Mesenchymal stem cell (in vitro differentiated cells and primary cell): ENCODE data around the gene SGIP1.

ENCODE experiments used
- DNase-seq: peaks from one replicate; pipeline ENCODE4 v3.0.0-alpha.2; 2013
- H2AFZ ChIP-seq: one replicate; pipeline ENCODE4 v1.6.1; 2013; ENCODE audit warnings: low read depth, mild to moderate bottlenecking, control low read depth, inconsistent platforms, low read length, moderate library complexity
- H2AK5ac ChIP-seq: 2 replicates; pipeline ENCODE4 v1.6.1; 2013; ENCODE audit warnings: low read length, moderate library complexity, mild to moderate bottlenecking, inconsistent platforms; ENCODE audit not compliant: severe bottlenecking
- H2BK120ac ChIP-seq: one replicate; pipeline ENCODE4 v1.6.1; 2013; ENCODE audit warnings: low read depth, mild to moderate bottlenecking, inconsistent platforms, low read length, moderate library complexity
- H2BK12ac ChIP-seq, 2 experiments: one replicate each; pipeline ENCODE4 v1.6.1; 2013; ENCODE audit warnings: inconsistent platforms in 2 of 2, low read length in 2 of 2, mild to moderate bottlenecking in 2 of 2, moderate library complexity in 2 of 2, control low read depth in 1 of 2
- H2BK15ac ChIP-seq: one replicate; pipeline ENCODE4 v1.6.1; 2013; ENCODE audit warnings: mild to moderate bottlenecking, low read depth, inconsistent platforms; ENCODE audit not compliant: poor library complexity, severe bottlenecking
- H2BK5ac ChIP-seq: 2 replicates; pipeline ENCODE4 v1.6.1; 2013; ENCODE audit warnings: low read depth, mild to moderate bottlenecking, low read length, control low read depth, inconsistent platforms; ENCODE audit not compliant: poor library complexity, severe bottlenecking
- H3K14ac ChIP-seq, 2 experiments: one replicate each; pipeline ENCODE4 v1.6.1; 2013; ENCODE audit warnings: inconsistent platforms in 2 of 2, low read length in 2 of 2, control low read depth in 1 of 2, mild to moderate bottlenecking in 1 of 2, moderate library complexity in 1 of 2
- H3K18ac ChIP-seq, 2 experiments: one replicate each; pipeline ENCODE4 v1.6.1; 2013; ENCODE audit warnings: inconsistent platforms in 2 of 2, low read length in 2 of 2, control low read depth in 1 of 2, low read depth in 1 of 2, mild to moderate bottlenecking in 1 of 2
- H3K23ac ChIP-seq, 2 experiments: one replicate each; pipeline ENCODE4 v1.6.1; 2013; ENCODE audit warnings: inconsistent platforms in 2 of 2, low read length in 2 of 2, mild to moderate bottlenecking in 2 of 2, moderate library complexity in 2 of 2, control low read depth in 1 of 2
- H3K27ac ChIP-seq: 2 replicates; pipeline ENCODE4 v1.5.1; 2013; ENCODE audit warnings: mild to moderate bottlenecking, moderate library complexity, low read length, control low read depth, inconsistent platforms; ENCODE audit not compliant: poor library complexity, severe bottlenecking
- H3K27me3 ChIP-seq, 2 experiments: 2 replicates each; pipeline versions ENCODE4 v1.6.1 to v1.7.0; 2013; ENCODE audit warnings: low read length in 2 of 2, mild to moderate bottlenecking in 2 of 2, moderate library complexity in 2 of 2, control low read depth in 1 of 2, inconsistent platforms in 1 of 2; ENCODE audit not compliant: control insufficient read depth in 1 of 2, insufficient read depth in 1 of 2
- H3K36me3 ChIP-seq, 2 experiments: 2 replicates each; pipeline versions ENCODE4 v1.6.1 to v1.7.0; 2013; ENCODE audit warnings: low read length in 2 of 2, control low read depth in 1 of 2, inconsistent platforms in 1 of 2, low read depth in 1 of 2, mild to moderate bottlenecking in 1 of 2; ENCODE audit not compliant: insufficient read depth in 2 of 2, control insufficient read depth in 1 of 2
- H3K4ac ChIP-seq, 2 experiments: one replicate each; pipeline ENCODE4 v1.6.1; 2013; ENCODE audit warnings: inconsistent platforms in 2 of 2, low read length in 2 of 2, mild to moderate bottlenecking in 2 of 2, moderate library complexity in 2 of 2, control low read depth in 1 of 2, low read depth in 1 of 2
- H3K4me1 ChIP-seq: 2 replicates; pipeline ENCODE4 v1.6.1; 2013; ENCODE audit warnings: low read depth, low read length, control low read depth; ENCODE audit not compliant: control insufficient read depth, insufficient read depth
- H3K4me2 ChIP-seq: 2 replicates; pipeline ENCODE4 v1.6.1; 2013; ENCODE audit warnings: low read length, mild to moderate bottlenecking, inconsistent platforms; ENCODE audit not compliant: poor library complexity, severe bottlenecking
- H3K4me3 ChIP-seq, 2 experiments: 2 replicates each; pipeline versions ENCODE4 v1.5.1 to v1.7.0; 2013; ENCODE audit warnings: low read length in 2 of 2, mild to moderate bottlenecking in 2 of 2, control low read depth in 1 of 2, low read depth in 1 of 2; ENCODE audit not compliant: insufficient read depth in 1 of 2
- H3K79me1 ChIP-seq: replicated peaks from 2 replicates; pipeline ENCODE4 v1.6.1; 2013; ENCODE audit warnings: mild to moderate bottlenecking, control low read depth, low read length, inconsistent platforms; ENCODE audit not compliant: poor library complexity, severe bottlenecking
- H3K9ac ChIP-seq: 2 replicates; pipeline ENCODE4 v1.7.0; 2013; ENCODE audit warnings: mild to moderate bottlenecking, low read length, moderate library complexity
- H3K9me3 ChIP-seq: 2 replicates; pipeline ENCODE4 v1.7.0; 2013; ENCODE audit warnings: mild to moderate bottlenecking, low read length; ENCODE audit not compliant: control insufficient read depth
- H4K8ac ChIP-seq: one replicate; pipeline ENCODE4 v1.6.1; 2013; ENCODE audit warnings: inconsistent platforms, mild to moderate bottlenecking, low read length, moderate library complexity
- H4K91ac ChIP-seq: one replicate; pipeline ENCODE4 v1.6.1; 2013; ENCODE audit warnings: mild to moderate bottlenecking, low read length, inconsistent platforms
- WGBS: methylation state at CpG from one replicate; pipeline ENCODE4 v1.1.7; 2013; ENCODE audit warnings: mixed read lengths; 5-methylcytosine and 5-hydroxymethylcytosine counted together

SGIP1 gene

DNA sequence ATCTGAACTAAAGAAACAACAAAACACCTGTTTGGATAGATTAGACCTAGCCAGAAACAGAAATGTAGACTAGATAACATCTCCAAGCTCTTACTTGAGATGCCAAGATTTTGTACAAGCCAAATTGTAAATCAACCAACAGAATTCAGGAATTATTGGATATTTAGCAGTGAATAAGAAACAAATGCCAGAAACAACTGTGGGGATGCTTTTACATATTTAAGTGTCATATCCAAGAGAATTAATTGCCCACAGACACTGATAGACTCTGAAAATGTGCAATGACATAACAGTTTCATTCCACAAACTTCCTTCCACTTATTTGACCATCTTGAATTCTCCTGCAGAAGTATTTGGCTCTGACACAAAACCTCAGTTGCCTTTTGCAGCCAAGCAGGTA, 92.3 kb downstream of the SGIP1 start:
- no peak overlapping the region for H3K4me2 ChIP-seq
- H3K4ac ChIP-seq = no peak overlapping the region
- no peak overlapping the region for H2BK5ac ChIP-seq
- H3K9me3 ChIP-seq = no peaks in the 10 kb centered on the region
- peaks cover 8 to 10% of the 10 kb centered on the region in 2 experiments for H3K36me3 ChIP-seq
- H2AK5ac ChIP-seq = no peak overlapping the region
- no peak overlapping the region for H3K9ac ChIP-seq
- no peak overlapping the region for H3K4me3 ChIP-seq
- H2BK120ac ChIP-seq = no peak overlapping the region
- H4K91ac ChIP-seq = no peak overlapping the region
- H3K4me1 ChIP-seq = no peaks in the 10 kb centered on the region
- H3K14ac ChIP-seq = no peak overlapping the region
- no peak overlapping the region for H2AFZ ChIP-seq
- H2BK12ac ChIP-seq = no peak overlapping the region
- peak overlapping the region; percentile 8 to 43 for H3K18ac ChIP-seq
- H3K23ac ChIP-seq = no peak overlapping the region
- no peaks in the 10 kb centered on the region for H3K27me3 ChIP-seq
- no peak overlapping the region for H4K8ac ChIP-seq
- no peak overlapping the region for H2BK15ac ChIP-seq
- H3K79me1 ChIP-seq = peaks cover 16% of the 10 kb centered on the region
- no peak overlapping the region for H3K27ac ChIP-seq
- no peak for DNase-seq

DNA sequence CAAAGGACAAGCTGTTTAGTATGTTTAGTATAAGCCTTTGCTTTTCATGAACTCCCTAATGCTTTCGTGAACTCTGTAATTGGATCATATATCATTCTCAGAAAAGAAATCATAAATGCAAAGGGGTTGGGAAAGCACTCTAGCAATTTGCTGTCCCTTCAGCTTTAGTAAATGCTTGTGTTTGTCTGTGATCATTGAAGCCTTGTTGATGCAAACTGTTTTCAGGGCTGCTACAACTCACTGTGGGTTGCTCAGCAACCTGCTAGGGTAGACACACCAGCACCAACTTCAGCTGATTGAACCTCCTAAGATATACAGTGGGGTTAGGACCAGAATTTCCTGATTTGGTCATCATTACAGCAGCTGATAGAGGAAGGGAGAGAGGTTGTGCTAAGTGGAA, 95.0 kb downstream of the SGIP1 start:
- no peak overlapping the region for H3K4me3 ChIP-seq
- H2BK120ac ChIP-seq = no peak overlapping the region
- WGBS = no CpG with 5 or more reads among the region's 1 CpG
- H4K8ac ChIP-seq = no peak overlapping the region
- no peak overlapping the region for H3K23ac ChIP-seq
- H3K27me3 ChIP-seq = no peaks in the 10 kb centered on the region
- no peak overlapping the region for H3K4ac ChIP-seq
- no peak overlapping the region for H4K91ac ChIP-seq
- H3K18ac ChIP-seq = no peak overlapping the region
- no peaks in the 10 kb centered on the region for H3K9me3 ChIP-seq
- no peak overlapping the region for H3K27ac ChIP-seq
- peaks cover 25% of the 10 kb centered on the region for H3K79me1 ChIP-seq
- no peak overlapping the region for H3K14ac ChIP-seq
- H2AFZ ChIP-seq = no peak overlapping the region
- no peak overlapping the region for H3K4me2 ChIP-seq
- H3K9ac ChIP-seq = no peak overlapping the region
- no peak overlapping the region for H2AK5ac ChIP-seq
- no peak overlapping the region for H2BK5ac ChIP-seq
- H3K4me1 ChIP-seq = no peaks in the 10 kb centered on the region
- H3K36me3 ChIP-seq = peaks cover 8 to 10% of the 10 kb centered on the region in 2 experiments
- H2BK12ac ChIP-seq = no peak overlapping the region
- peak; percentile 54 for DNase-seq
- no peak overlapping the region for H2BK15ac ChIP-seq

DNA sequence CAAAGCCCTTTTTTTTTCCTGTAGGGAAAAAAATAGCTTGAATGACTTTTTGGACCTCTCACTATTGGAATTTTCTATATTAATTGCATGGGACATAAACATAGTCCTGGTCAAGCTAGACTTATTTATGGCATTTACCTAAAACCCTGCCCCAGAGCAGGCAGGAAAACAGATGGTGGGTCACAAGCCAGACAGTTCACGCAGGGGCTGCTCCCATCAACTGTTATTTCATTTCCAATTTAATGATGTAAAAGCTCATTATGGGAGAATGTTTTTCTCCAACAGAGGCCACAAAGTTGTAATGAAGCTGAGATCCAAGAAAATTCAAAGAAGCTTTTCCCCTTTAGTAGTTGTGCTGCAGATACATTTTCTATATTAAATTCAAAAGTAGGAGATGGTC, 99.2 kb downstream of the SGIP1 start:
- H2BK5ac ChIP-seq = no peak overlapping the region
- no peak overlapping the region for H3K4me2 ChIP-seq
- H3K79me1 ChIP-seq = peaks cover 26% of the 10 kb centered on the region
- H3K14ac ChIP-seq = no peak overlapping the region
- H2BK12ac ChIP-seq = no peak overlapping the region
- no peak overlapping the region for H3K27ac ChIP-seq
- no peak overlapping the region for H2AK5ac ChIP-seq
- H3K36me3 ChIP-seq = peaks cover 11 to 16% of the 10 kb centered on the region in 2 experiments
- H2BK120ac ChIP-seq = no peak overlapping the region
- no peak overlapping the region for H3K18ac ChIP-seq
- no peak overlapping the region for H4K91ac ChIP-seq
- WGBS = no CpG with 5 or more reads among the region's 1 CpG
- H3K4me1 ChIP-seq = peaks cover 2% of the 10 kb centered on the region
- no peak overlapping the region for H3K4me3 ChIP-seq
- H2BK15ac ChIP-seq = no peak overlapping the region
- H3K23ac ChIP-seq = no peak overlapping the region
- no peak overlapping the region for H3K4ac ChIP-seq
- no peak overlapping the region for H4K8ac ChIP-seq
- H2AFZ ChIP-seq = no peak overlapping the region
- H3K9ac ChIP-seq = no peak overlapping the region
- no peaks in the 10 kb centered on the region for H3K9me3 ChIP-seq
- no peaks in the 10 kb centered on the region for H3K27me3 ChIP-seq
- no peak for DNase-seq

DNA sequence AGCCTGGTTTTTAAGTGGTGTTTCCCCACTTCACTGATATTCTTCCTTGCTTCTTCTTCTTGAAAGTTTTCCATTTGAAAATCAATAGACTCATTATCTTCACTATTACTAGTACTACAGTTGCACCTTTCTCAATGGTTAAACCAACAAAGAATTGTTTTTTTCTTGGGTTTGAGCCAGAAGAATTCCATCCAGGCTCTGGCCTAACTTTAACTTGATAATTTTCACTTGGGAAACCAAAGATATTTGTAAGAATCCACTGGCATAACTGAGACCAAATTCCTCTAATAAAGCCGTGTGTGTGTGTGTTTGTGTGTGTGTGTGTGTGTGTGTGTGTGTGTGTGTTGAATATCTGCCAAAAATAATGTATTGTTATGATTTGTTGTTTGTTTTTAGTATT, 103.2 kb downstream of the SGIP1 start:
- no peak overlapping the region for H3K4me3 ChIP-seq
- no peaks in the 10 kb centered on the region for H3K27me3 ChIP-seq
- no peak overlapping the region for H3K9ac ChIP-seq
- H2AFZ ChIP-seq = no peak overlapping the region
- peaks cover 2% of the 10 kb centered on the region for H3K4me1 ChIP-seq
- H3K14ac ChIP-seq = no peak overlapping the region
- no peak overlapping the region for H3K23ac ChIP-seq
- no peak overlapping the region for H4K8ac ChIP-seq
- no peak overlapping the region for H2BK120ac ChIP-seq
- no peak overlapping the region for H2AK5ac ChIP-seq
- no peak overlapping the region for H3K4me2 ChIP-seq
- H3K4ac ChIP-seq = no peak overlapping the region
- H4K91ac ChIP-seq = no peak overlapping the region
- no peak overlapping the region for H2BK12ac ChIP-seq
- H2BK5ac ChIP-seq = no peak overlapping the region
- 100% methylated on average over 1 of the region's 1 CpG for WGBS
- H3K18ac ChIP-seq = no peak overlapping the region
- H3K79me1 ChIP-seq = peaks cover 28% of the 10 kb centered on the region
- H2BK15ac ChIP-seq = no peak overlapping the region
- DNase-seq = no peak
- peaks cover 10 to 11% of the 10 kb centered on the region in 2 experiments for H3K36me3 ChIP-seq
- H3K9me3 ChIP-seq = no peaks in the 10 kb centered on the region
- no peak overlapping the region for H3K27ac ChIP-seq
